Measurements from ENCODE around the gene USP9X.

The USP9X gene

DNA sequence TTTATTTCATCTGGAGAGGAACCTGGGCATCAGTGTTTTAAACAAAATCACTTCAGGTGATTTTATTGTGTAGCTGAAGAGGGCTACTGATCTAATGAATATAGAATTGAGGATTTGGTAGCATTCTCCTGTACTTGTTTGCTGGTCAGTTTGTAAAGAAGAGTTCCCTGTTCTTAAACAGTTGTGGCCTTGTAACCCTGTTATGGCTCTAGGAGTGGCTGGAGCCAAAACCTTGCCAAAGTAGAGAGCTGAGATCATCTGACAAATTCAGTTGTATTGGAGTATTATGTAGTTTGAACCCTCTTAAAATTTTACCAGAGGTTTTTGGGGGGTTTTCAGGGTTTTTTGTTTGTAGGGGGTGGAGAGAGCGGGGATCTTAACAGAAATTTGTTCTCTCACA, 36.5 kb downstream of the USP9X start:
- no peak for DNase-seq (ENCODE audit: low read depth, low spot score)
- H3K27ac ChIP-seq (ENCODE audit: low read length), result no peak overlapping the region
- H3K9me3 ChIP-seq (ENCODE audit: control insufficient read depth, insufficient read depth, low read length), result no peaks in the 10 kb centered on the region
- H3K36me3 ChIP-seq (ENCODE audit: control insufficient read depth, insufficient read depth, low read length), result no peaks in the 10 kb centered on the region; the same call in 1 of the 2 replicates
- peaks cover 1% of the 10 kb centered on the region; the same call in 1 of the 2 replicates for H3K4me1 ChIP-seq (ENCODE audit: control insufficient read depth, insufficient read depth, low read length)
- no peak overlapping the region for H3K4me3 ChIP-seq (ENCODE audit: low read length)
- H3K27me3 ChIP-seq (ENCODE audit: control insufficient read depth, insufficient read depth, low read length), result no peaks in the 10 kb centered on the region
- no CpG with 5 or more reads among the region's 1 CpG for WGBS (ENCODE audit: insufficient coverage, insufficient read length)

DNA sequence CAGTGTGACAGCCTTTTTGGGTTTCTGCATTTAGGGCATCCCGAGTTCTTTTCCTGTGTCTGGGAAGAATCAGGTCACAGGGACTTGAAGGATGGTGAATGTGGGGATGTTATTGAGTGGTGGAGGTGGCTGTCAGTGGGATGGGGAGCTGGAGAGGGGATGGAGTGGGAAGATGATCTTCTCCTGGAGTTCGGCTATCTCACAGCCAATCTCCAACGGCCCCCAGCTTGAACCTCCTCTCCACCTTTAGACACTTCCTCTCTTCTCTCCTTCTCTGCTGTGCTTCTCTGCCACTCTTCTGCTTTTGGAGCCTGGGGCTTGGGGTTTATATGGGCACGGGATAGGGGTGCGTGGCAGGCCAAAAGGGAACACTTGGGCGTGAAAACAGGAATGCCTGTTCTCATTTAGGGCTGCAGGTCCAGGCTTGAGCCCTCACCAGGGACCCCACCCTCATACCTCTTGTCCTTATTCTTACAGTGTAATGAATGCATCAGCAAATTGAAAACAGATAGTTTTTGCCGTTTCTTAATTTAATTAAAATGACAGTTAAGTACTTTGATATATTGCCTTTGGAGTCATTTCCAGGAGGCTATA, 37.5 kb downstream of the USP9X start:
- no peak overlapping the region for H3K4me3 ChIP-seq (ENCODE audit: low read length)
- WGBS (ENCODE audit: insufficient coverage, insufficient read length), result no CpG with 5 or more reads among the region's 7 CpGs

DNA sequence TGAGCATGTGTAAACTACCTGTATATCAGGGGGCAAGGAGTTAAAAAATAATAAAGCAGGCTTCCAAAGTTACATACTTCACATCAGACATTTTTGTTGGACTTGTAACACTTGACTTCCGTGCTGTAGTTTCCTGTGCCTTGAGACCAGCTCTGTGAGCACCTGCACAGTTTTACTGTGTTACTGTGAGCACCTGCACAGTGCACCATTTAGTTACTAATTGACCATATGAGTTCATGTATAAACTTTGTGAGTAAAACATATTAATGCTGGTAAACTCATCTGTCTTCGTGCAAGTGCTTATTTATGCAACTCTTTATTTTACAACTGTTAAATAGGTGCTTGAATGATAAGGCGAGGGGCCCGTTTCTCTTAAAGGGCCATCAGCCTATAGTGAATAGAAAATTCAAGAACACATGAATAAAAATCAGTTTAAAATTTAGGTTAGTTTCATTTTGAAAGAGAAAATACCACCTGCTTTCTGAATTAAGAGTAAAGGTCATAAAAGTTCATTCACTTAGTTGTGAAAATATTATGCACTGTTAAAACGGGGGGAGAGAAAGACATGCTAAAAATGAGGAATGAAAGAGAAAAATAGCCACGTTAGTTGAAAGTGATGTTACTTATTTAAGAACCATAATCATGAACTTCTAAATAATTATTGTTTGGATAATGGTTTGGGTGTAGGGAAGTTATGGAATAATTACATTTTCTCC, 42.4 kb downstream of the USP9X start:
- DNase-seq (ENCODE audit: low read depth, low spot score), result no peak
- H3K27ac ChIP-seq (ENCODE audit: low read length), result no peak overlapping the region
- H3K4me1 ChIP-seq (ENCODE audit: control insufficient read depth, insufficient read depth, low read length), result no peaks in the 10 kb centered on the region
- no peaks in the 10 kb centered on the region for H3K27me3 ChIP-seq (ENCODE audit: control insufficient read depth, insufficient read depth, low read length)
- no peaks in the 10 kb centered on the region for H3K9me3 ChIP-seq (ENCODE audit: control insufficient read depth, insufficient read depth, low read length)
- no peaks in the 10 kb centered on the region; the same call in 1 of the 2 replicates for H3K36me3 ChIP-seq (ENCODE audit: control insufficient read depth, insufficient read depth, low read length)
- no CpG with 5 or more reads among the region's 6 CpGs for WGBS (ENCODE audit: insufficient coverage, insufficient read length)
- no peak overlapping the region for H3K4me3 ChIP-seq (ENCODE audit: low read length)

More for the DNA sequence above, 37.5 kb downstream of the USP9X start:
- H3K4me1 ChIP-seq (ENCODE audit: control insufficient read depth, insufficient read depth, low read length), result peaks cover 1% of the 10 kb centered on the region; the same call in 1 of the 2 replicates
- H3K9me3 ChIP-seq (ENCODE audit: control insufficient read depth, insufficient read depth, low read length), result no peaks in the 10 kb centered on the region
- no peaks in the 10 kb centered on the region for H3K27me3 ChIP-seq (ENCODE audit: control insufficient read depth, insufficient read depth, low read length)
- no peak overlapping the region for H3K27ac ChIP-seq (ENCODE audit: low read length)
- H3K36me3 ChIP-seq (ENCODE audit: control insufficient read depth, insufficient read depth, low read length), result no peaks in the 10 kb centered on the region; the same call in 1 of the 2 replicates
- no peak for DNase-seq (ENCODE audit: low read depth, low spot score)

DNA sequence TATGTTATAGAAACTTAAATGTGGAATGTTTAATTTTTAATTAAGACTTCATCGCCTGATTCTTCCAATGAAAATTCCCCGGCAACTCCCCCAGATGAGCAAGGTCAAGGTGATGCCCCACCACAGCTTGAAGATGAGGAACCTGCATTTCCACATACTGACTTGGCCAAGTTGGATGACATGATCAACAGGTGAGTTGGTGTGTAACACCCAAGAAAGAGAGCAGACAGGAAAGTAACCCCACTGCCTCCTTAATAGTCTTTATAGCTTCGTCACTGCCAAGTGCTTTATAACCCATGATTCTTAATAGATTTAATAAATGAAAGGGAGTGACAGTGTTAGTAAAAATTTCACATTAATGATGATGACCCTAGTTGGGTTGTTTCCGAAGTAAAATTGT, 43.7 kb downstream of the USP9X start:
- no peaks in the 10 kb centered on the region for H3K9me3 ChIP-seq (ENCODE audit: control insufficient read depth, insufficient read depth, low read length)
- H3K4me1 ChIP-seq (ENCODE audit: control insufficient read depth, insufficient read depth, low read length), result no peaks in the 10 kb centered on the region
- no peak overlapping the region for H3K27ac ChIP-seq (ENCODE audit: low read length)
- WGBS (ENCODE audit: insufficient coverage, insufficient read length), result no CpG with 5 or more reads among the region's 4 CpGs
- H3K4me3 ChIP-seq (ENCODE audit: low read length), result no peak overlapping the region
- H3K36me3 ChIP-seq (ENCODE audit: control insufficient read depth, insufficient read depth, low read length), result no peaks in the 10 kb centered on the region; the same call in 1 of the 2 replicates
- no peaks in the 10 kb centered on the region for H3K27me3 ChIP-seq (ENCODE audit: control insufficient read depth, insufficient read depth, low read length)
- no peak for DNase-seq (ENCODE audit: low read depth, low spot score)

DNA sequence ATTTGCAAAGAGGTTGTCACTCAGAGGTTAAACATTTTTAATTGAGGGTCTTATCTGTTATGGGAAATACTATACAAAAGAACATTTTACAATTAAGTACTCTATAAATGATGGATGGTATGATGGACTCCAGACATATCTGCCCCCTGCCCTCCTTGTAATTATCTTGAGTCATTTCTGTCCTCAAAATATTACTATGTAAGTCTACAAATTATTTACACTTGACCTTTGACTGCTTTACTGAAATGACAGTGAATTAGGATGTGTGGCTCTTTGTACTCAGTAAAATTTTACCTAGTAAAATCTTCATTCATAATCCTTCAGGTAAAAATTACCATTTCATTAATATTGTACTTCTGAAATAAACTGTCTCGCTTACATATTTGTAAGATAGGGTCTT, 46.5 kb downstream of the USP9X start:
- no peaks in the 10 kb centered on the region for H3K9me3 ChIP-seq (ENCODE audit: control insufficient read depth, insufficient read depth, low read length)
- no peak overlapping the region for H3K4me3 ChIP-seq (ENCODE audit: low read length)
- H3K36me3 ChIP-seq (ENCODE audit: control insufficient read depth, insufficient read depth, low read length), result peaks cover 5% of the 10 kb centered on the region; the same call in 1 of the 2 replicates
- WGBS (ENCODE audit: insufficient coverage, insufficient read length), result no CpG with 5 or more reads among the region's 1 CpG
- H3K4me1 ChIP-seq (ENCODE audit: control insufficient read depth, insufficient read depth, low read length), result no peaks in the 10 kb centered on the region
- DNase-seq (ENCODE audit: low read depth, low spot score), result no peak
- H3K27ac ChIP-seq (ENCODE audit: low read length), result no peak overlapping the region
- no peaks in the 10 kb centered on the region for H3K27me3 ChIP-seq (ENCODE audit: control insufficient read depth, insufficient read depth, low read length)

DNA sequence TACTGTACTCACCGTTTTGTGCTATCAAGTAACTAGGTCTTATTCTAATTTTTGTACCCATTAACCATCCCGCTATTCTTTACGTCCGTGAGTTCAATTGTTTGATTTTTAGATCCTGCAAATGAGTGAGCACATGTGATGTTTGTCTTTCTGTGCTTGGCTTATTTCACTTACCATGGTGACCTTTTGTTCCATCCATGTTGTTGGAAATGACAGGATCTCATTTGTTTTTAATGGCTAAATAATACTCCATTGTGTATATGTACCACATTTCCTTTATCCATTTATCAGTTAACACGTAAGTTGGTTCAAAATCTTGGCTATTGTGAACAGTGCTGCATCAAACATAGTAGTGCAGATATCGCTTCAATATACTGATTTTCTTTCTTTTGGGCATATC, 48.3 kb downstream of the USP9X start:
- DNase-seq (ENCODE audit: low read depth, low spot score), result no peak
- no CpG with 5 or more reads among the region's 6 CpGs for WGBS (ENCODE audit: insufficient coverage, insufficient read length)
- no peaks in the 10 kb centered on the region for H3K27me3 ChIP-seq (ENCODE audit: control insufficient read depth, insufficient read depth, low read length)
- H3K4me1 ChIP-seq (ENCODE audit: control insufficient read depth, insufficient read depth, low read length), result no peaks in the 10 kb centered on the region
- H3K4me3 ChIP-seq (ENCODE audit: low read length), result no peak overlapping the region
- H3K36me3 ChIP-seq (ENCODE audit: control insufficient read depth, insufficient read depth, low read length), result peaks cover 6% of the 10 kb centered on the region; the same call in 1 of the 2 replicates
- H3K27ac ChIP-seq (ENCODE audit: low read length), result no peak overlapping the region
- H3K9me3 ChIP-seq (ENCODE audit: control insufficient read depth, insufficient read depth, low read length), result no peaks in the 10 kb centered on the region

DNA sequence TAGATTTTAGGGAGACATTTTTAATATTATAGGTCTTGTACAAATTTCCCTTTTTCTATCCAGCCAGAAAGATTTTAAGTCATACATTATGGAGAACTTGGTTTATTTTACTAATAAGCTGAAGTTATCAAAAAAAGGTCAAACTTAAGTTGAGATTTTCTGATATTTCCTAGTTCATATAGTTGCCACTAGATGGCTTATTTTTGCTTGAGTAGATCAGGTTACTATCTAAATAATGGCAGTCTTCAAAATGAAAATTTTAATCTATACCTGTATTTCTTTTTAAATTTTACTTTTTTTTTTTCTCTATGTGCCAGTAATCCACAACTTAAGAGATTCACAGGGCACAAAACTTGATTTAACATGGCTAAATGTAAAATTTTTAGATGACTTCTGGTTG, 52.3 kb downstream of the USP9X start:
- DNase-seq (ENCODE audit: low read depth, low spot score), result no peak
- Histone ChIP-seq H3K36me3 (ENCODE audit: control insufficient read depth, insufficient read depth, low read length) (peaks cover 6% of the 10 kb centered on the region; the same call in 1 of the 2 replicates), H3K4me1 (ENCODE audit: control insufficient read depth, insufficient read depth, low read length) (no peaks in the 10 kb centered on the region), H3K27me3 (ENCODE audit: control insufficient read depth, insufficient read depth, low read length) (no peaks in the 10 kb centered on the region), H3K27ac (ENCODE audit: low read length) (no peak overlapping the region), H3K4me3 (ENCODE audit: low read length) (no peak overlapping the region), H3K9me3 (ENCODE audit: control insufficient read depth, insufficient read depth, low read length) (no peaks in the 10 kb centered on the region)

DNA sequence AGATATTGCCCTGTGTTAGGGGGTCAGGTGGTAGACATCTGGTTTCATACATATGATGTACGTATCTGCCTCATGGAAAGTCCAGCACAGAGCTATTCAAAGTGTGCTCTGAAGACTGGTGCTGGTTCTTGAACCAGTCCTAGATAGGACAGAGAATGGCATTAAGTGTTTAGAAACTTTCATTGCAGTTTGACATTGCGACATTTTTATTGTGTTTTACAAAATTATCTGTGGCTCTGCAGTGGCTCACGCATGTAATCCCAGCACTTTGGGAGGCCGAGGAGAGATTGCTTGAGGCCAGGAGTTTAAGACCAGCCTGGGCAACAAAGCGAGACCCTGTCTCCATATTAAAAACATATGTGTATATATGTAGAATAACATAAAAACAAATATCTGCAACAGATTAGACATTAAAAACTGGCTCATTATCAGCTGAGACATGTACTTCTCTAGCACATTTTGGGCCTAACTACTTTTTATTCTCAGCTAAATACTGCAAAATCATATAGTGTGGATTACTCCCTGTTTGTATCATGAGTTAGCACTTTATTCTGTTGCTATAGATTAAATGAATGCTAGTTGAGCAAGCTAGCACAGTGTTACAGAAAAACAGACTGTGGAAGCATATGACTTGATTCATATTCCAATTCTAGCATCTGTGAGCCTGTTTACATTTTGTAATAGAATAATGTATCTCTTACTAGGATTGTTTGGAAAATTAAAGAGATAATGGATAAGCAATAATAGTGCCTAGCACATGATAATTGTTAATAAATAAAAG, 57.1 kb downstream of the USP9X start:
- H3K27ac ChIP-seq (ENCODE audit: low read length), result no peak overlapping the region
- H3K4me1 ChIP-seq (ENCODE audit: control insufficient read depth, insufficient read depth, low read length), result no peaks in the 10 kb centered on the region
- no peaks in the 10 kb centered on the region for H3K27me3 ChIP-seq (ENCODE audit: control insufficient read depth, insufficient read depth, low read length)
- no peaks in the 10 kb centered on the region; the same call in 1 of the 2 replicates for H3K36me3 ChIP-seq (ENCODE audit: control insufficient read depth, insufficient read depth, low read length)
- no peak overlapping the region for H3K4me3 ChIP-seq (ENCODE audit: low read length)
- WGBS (ENCODE audit: insufficient coverage, insufficient read length), result no CpG with 5 or more reads among the region's 5 CpGs
- no peaks in the 10 kb centered on the region for H3K9me3 ChIP-seq (ENCODE audit: control insufficient read depth, insufficient read depth, low read length)
- DNase-seq (ENCODE audit: low read depth, low spot score), result no peak

DNA sequence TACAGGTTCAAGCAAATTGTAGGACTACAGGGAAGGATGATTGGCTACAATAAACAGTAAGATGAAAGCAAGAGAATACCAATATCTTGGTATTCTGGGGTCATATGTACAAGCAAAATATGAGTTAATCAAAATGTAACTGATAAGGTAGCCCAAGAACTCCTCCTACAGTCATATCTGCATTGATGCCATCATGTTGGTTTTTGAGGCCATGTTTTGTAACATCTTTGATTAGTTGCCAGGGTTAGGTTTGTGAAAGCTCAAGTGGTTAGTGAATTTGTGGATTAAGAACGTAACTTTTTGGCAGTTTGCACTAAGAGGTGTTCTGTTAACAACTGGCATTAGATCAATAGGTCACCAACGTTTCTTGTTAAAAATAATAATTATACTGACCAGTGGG, 59.6 kb downstream of the USP9X start:
- no peaks in the 10 kb centered on the region for H3K9me3 ChIP-seq (ENCODE audit: control insufficient read depth, insufficient read depth, low read length)
- no peak overlapping the region for H3K27ac ChIP-seq (ENCODE audit: low read length)
- H3K27me3 ChIP-seq (ENCODE audit: control insufficient read depth, insufficient read depth, low read length), result no peaks in the 10 kb centered on the region
- WGBS (ENCODE audit: insufficient coverage, insufficient read length), result no CpG with 5 or more reads among the region's 2 CpGs
- H3K36me3 ChIP-seq (ENCODE audit: control insufficient read depth, insufficient read depth, low read length), result peaks cover 5% of the 10 kb centered on the region; the same call in 1 of the 2 replicates
- DNase-seq (ENCODE audit: low read depth, low spot score), result no peak
- H3K4me3 ChIP-seq (ENCODE audit: low read length), result no peak overlapping the region
- no peaks in the 10 kb centered on the region for H3K4me1 ChIP-seq (ENCODE audit: control insufficient read depth, insufficient read depth, low read length)

DNA sequence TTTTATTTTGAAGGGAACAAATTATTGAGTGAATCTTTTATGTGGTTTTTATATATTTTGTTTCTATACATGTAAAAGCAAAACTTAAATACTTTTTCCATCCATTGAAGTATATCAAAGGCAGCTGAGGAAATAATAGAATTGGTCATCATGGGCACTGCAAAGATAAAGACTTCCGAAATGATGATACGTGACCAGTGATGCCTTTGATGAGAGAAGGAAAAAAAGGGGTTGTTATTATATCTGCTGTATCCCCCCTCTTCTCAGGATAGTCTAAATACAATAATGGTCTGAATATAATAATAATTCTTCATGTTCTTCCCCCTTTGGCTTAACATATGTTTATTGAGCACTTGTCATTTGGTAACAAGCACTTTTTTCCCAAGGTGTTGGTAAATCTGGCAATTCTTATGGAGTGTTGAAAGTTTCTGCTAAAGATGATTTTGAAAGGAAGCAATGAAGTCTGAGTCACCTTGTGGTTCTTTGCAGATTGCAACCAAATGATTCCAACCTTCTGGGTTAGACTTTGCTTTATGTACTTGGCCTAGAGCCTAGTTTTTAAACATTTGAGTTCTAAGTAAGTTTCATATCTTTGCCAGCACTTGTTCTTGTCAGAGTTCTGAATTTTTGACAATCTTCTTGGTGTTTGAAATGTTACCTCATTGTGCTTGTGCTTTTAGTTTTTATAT, 60.8 kb downstream of the USP9X start:
- Histone ChIP-seq H3K27me3 (ENCODE audit: control insufficient read depth, insufficient read depth, low read length) (no peaks in the 10 kb centered on the region), H3K4me1 (ENCODE audit: control insufficient read depth, insufficient read depth, low read length) (no peaks in the 10 kb centered on the region), H3K4me3 (ENCODE audit: low read length) (no peak overlapping the region), H3K27ac (ENCODE audit: low read length) (no peak overlapping the region), H3K36me3 (ENCODE audit: control insufficient read depth, insufficient read depth, low read length) (peaks cover 5% of the 10 kb centered on the region; the same call in 1 of the 2 replicates), H3K9me3 (ENCODE audit: control insufficient read depth, insufficient read depth, low read length) (no peaks in the 10 kb centered on the region)
- WGBS (ENCODE audit: insufficient coverage, insufficient read length), result no CpG with 5 or more reads among the region's 2 CpGs
- DNase-seq (ENCODE audit: low read depth, low spot score), result no peak

All from iPS DF 6.9 (cell line).